GM23338 (cell line): Measurements from ENCODE around the gene EPHB2. TPM values are rescaled to one million over a fixed set of nuclear protein-coding genes. Genes with fewer than 3 reads are reported as not detected.

ENCODE experiments used
- ATAC-seq: fragments of 200-7000 bp; cut with Tn5 transposase; 3 replicates; pipeline ENCODE4 v1.9.1; 2020
- DNase-seq: peaks from one replicate; pipeline ENCODE4 v3.0.0-alpha.2; 2015; ENCODE audit warnings: low spot score
- H2AFZ ChIP-seq: fragments of 200-600 bp; sonication (generic); 2 replicates; pipeline ENCODE4 v1.8.0; 2016; ENCODE audit warnings: antibody characterized with exemption, mild to moderate bottlenecking, moderate library complexity
- H3F3A ChIP-seq: fragments of 200-600 bp; sonication (generic); replicated peaks from 2 replicates; pipeline ENCODE4 v1.8.0; 2017; ENCODE audit warnings: antibody characterized with exemption, mixed run types, low read depth
- H3K27ac ChIP-seq: fragments of 200-600 bp; sonication (generic); 2 replicates; pipeline ENCODE4 v1.6.1; 2016; ENCODE audit warnings: low read depth
- H3K27me3 ChIP-seq: fragments of 200-600 bp; sonication (generic); 2 replicates; pipeline ENCODE4 v1.8.0; 2016; ENCODE audit warnings: mild to moderate bottlenecking, mixed run types, moderate library complexity; ENCODE audit not compliant: insufficient read depth
- H3K36me3 ChIP-seq: fragments of 200-600 bp; sonication (generic); 2 replicates; pipeline ENCODE4 v1.8.0; 2016; ENCODE audit warnings: mild to moderate bottlenecking; ENCODE audit not compliant: insufficient read depth
- H3K4me1 ChIP-seq: fragments of 200-600 bp; sonication (generic); 2 replicates; pipeline ENCODE4 v1.8.0; 2016; ENCODE audit warnings: mild to moderate bottlenecking, moderate library complexity; ENCODE audit not compliant: insufficient read depth
- H3K4me2 ChIP-seq: fragments of 200-600 bp; sonication (generic); 2 replicates; pipeline ENCODE4 v1.7.1; 2017; ENCODE audit warnings: mixed run types
- H3K4me3 ChIP-seq: fragments of 200-600 bp; sonication (generic); 2 replicates; pipeline ENCODE4 v1.6.1; 2016; ENCODE audit warnings: mixed run types
- H3K79me2 ChIP-seq: fragments of 200-600 bp; sonication (generic); replicated peaks from 2 replicates; pipeline ENCODE4 v1.8.0; 2017; ENCODE audit warnings: mild to moderate bottlenecking; ENCODE audit not compliant: insufficient read depth
- H3K9me2 ChIP-seq: fragments of 200-600 bp; sonication (generic); 2 replicates; pipeline ENCODE4 v1.8.0; 2017; ENCODE audit not compliant: insufficient read depth
- H4K20me1 ChIP-seq: fragments of 200-600 bp; sonication (generic); replicated peaks from 2 replicates; pipeline ENCODE4 v1.8.0; 2017; ENCODE audit warnings: mild to moderate bottlenecking; ENCODE audit not compliant: insufficient read depth
- H3K27ac Mint-ChIP-seq: 2 replicates; pipeline ENCODE4 v1.8.0; 2020; ENCODE audit warnings: inconsistent platforms, mild to moderate bottlenecking, moderate library complexity, mixed read lengths
- H3K27me3 Mint-ChIP-seq: 3 replicates; pipeline ENCODE4 v1.8.0; 2022; ENCODE audit warnings: low read depth, mild to moderate bottlenecking, moderate library complexity, mixed read lengths, inconsistent platforms; ENCODE audit not compliant: insufficient read depth, poor library complexity
- H3K36me3 Mint-ChIP-seq: 3 replicates; pipeline ENCODE4 v1.8.0; 2021; ENCODE audit warnings: low read depth, mild to moderate bottlenecking, inconsistent platforms, moderate library complexity, mixed read lengths
- H3K4me1 Mint-ChIP-seq: 3 replicates; pipeline ENCODE4 v1.8.0; 2020; ENCODE audit warnings: mild to moderate bottlenecking, inconsistent platforms, mixed read lengths
- H3K4me3 Mint-ChIP-seq: 3 replicates; pipeline ENCODE4 v1.8.0; 2021; ENCODE audit warnings: moderate library complexity, mild to moderate bottlenecking, inconsistent platforms, mixed read lengths
- H3K9me3 Mint-ChIP-seq: 3 replicates; pipeline ENCODE4 v1.8.0; 2020; ENCODE audit warnings: moderate library complexity, mild to moderate bottlenecking, inconsistent platforms, mixed read lengths
- EZH2 ChIP-seq: fragments of 200-600 bp; sonication (generic); IDR thresholded peaks from one replicate; pipeline ENCODE4 v1.8.0; 2017; ENCODE audit warnings: antibody characterized with exemption, mild to moderate bottlenecking, low read depth; ENCODE audit not compliant: unreplicated experiment
- EZH2phosphoT487 ChIP-seq: fragments of 200-600 bp; sonication (generic); IDR thresholded peaks from one replicate; pipeline ENCODE4 v1.8.1; 2018; ENCODE audit warnings: antibody characterized with exemption; ENCODE audit not compliant: unreplicated experiment
- JUNB ChIP-seq: IDR thresholded peaks from one replicate; pipeline ENCODE4 v1.6.1; 2016; ENCODE audit warnings: antibody characterized with exemption; ENCODE audit not compliant: unreplicated experiment
- STAT1 ChIP-seq: IDR thresholded peaks from one replicate; pipeline ENCODE4 v1.6.1; 2016; ENCODE audit warnings: antibody characterized with exemption; ENCODE audit not compliant: unreplicated experiment
- ZNF331 ChIP-seq: fragments of 250-450 bp; sonication (Bioruptor Pico); IDR thresholded peaks from 2 replicates; pipeline ENCODE4 v1.5.0; 2020; ENCODE audit warnings: low read depth, mild to moderate bottlenecking, moderate library complexity
- polyA plus RNA-seq: library from polyadenylated mRNA; unstranded; fragments of >200 nt; fragmentation: Nextera tagmentation; extraction: Ambion mirVana; gene quantifications from 2 replicates; pipeline ENCODE4 v1.2.1, GENCODE V29; 2016
- total RNA-seq: library from RNA; depleted of rRNA; stranded (reverse); fragments of >200 nt; shearing (Covaris generic); gene quantifications from 2 replicates; pipeline ENCODE4 v1.2.3, GENCODE V29; 2014
- TF ChIP-seq, protein P1 (sequence below): IDR thresholded peaks from one replicate; pipeline ENCODE4 v1.6.1; 2018; ENCODE audit warnings: antibody characterized with exemption; ENCODE audit not compliant: unreplicated experiment
- TF ChIP-seq, protein P2 (sequence below), 2 experiments: fragments of 200-600 bp in 1 of 2; sonication (generic) in 1 of 2; conservative IDR thresholded peaks; 2 replicates each; pipeline versions ENCODE4 v1.5.1 to v1.6.1; 2016 to 2017; ENCODE audit warnings: antibody characterized with exemption in 2 of 2, low read depth in 2 of 2, mild to moderate bottlenecking in 2 of 2, moderate library complexity in 1 of 2
- TF ChIP-seq, protein P3 (sequence below): IDR thresholded peaks from 2 replicates; pipeline ENCODE4 v1.6.1; 2016; ENCODE audit warnings: antibody characterized with exemption

Gene EPHB2
- total and polyA plus RNA-seq, 2 experiments from 2014 or later: 4.1 to 20.1 TPM

GRCh38 chr1:22824975-22825374 lies 114.3 kb downstream of the EPHB2 start:
- H3K9me2 ChIP-seq: no peaks in the 10 kb centered on the region
- no peaks in the 10 kb centered on the region; the same call in 2 of the 3 replicates for H3K9me3 Mint-ChIP-seq
- H3K4me3 ChIP-seq: no peak overlapping the region
- no peaks in the 10 kb centered on the region for H3K27me3 ChIP-seq
- no peak overlapping the region for H2AFZ ChIP-seq
- DNase-seq: no peak
- H3K4me1 Mint-ChIP-seq: peaks cover 40% of the 10 kb centered on the region
- no peaks in the 10 kb centered on the region for H3K36me3 ChIP-seq
- H3K27ac Mint-ChIP-seq: no peak overlapping the region
- no peaks in the 10 kb centered on the region for H3K79me2 ChIP-seq
- no peaks in the 10 kb centered on the region for H3K36me3 Mint-ChIP-seq
- H3K27ac ChIP-seq: no peak overlapping the region
- peaks cover 12% of the 10 kb centered on the region for H3K27me3 Mint-ChIP-seq
- H3K4me2 ChIP-seq: no peak overlapping the region
- no peaks in the 10 kb centered on the region for H4K20me1 ChIP-seq
- TF ChIP-seq STAT1: no peak
- TF ChIP-seq, protein P1, sequence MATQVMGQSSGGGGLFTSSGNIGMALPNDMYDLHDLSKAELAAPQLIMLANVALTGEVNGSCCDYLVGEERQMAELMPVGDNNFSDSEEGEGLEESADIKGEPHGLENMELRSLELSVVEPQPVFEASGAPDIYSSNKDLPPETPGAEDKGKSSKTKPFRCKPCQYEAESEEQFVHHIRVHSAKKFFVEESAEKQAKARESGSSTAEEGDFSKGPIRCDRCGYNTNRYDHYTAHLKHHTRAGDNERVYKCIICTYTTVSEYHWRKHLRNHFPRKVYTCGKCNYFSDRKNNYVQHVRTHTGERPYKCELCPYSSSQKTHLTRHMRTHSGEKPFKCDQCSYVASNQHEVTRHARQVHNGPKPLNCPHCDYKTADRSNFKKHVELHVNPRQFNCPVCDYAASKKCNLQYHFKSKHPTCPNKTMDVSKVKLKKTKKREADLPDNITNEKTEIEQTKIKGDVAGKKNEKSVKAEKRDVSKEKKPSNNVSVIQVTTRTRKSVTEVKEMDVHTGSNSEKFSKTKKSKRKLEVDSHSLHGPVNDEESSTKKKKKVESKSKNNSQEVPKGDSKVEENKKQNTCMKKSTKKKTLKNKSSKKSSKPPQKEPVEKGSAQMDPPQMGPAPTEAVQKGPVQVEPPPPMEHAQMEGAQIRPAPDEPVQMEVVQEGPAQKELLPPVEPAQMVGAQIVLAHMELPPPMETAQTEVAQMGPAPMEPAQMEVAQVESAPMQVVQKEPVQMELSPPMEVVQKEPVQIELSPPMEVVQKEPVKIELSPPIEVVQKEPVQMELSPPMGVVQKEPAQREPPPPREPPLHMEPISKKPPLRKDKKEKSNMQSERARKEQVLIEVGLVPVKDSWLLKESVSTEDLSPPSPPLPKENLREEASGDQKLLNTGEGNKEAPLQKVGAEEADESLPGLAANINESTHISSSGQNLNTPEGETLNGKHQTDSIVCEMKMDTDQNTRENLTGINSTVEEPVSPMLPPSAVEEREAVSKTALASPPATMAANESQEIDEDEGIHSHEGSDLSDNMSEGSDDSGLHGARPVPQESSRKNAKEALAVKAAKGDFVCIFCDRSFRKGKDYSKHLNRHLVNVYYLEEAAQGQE: no peak
- no peak for TF ChIP-seq EZH2
- H3F3A ChIP-seq: no peaks in the 10 kb centered on the region
- no peak overlapping the region for H3K4me3 Mint-ChIP-seq
- H3K4me1 ChIP-seq: peaks cover 24% of the 10 kb centered on the region
- no peak for ATAC-seq

DNA sequence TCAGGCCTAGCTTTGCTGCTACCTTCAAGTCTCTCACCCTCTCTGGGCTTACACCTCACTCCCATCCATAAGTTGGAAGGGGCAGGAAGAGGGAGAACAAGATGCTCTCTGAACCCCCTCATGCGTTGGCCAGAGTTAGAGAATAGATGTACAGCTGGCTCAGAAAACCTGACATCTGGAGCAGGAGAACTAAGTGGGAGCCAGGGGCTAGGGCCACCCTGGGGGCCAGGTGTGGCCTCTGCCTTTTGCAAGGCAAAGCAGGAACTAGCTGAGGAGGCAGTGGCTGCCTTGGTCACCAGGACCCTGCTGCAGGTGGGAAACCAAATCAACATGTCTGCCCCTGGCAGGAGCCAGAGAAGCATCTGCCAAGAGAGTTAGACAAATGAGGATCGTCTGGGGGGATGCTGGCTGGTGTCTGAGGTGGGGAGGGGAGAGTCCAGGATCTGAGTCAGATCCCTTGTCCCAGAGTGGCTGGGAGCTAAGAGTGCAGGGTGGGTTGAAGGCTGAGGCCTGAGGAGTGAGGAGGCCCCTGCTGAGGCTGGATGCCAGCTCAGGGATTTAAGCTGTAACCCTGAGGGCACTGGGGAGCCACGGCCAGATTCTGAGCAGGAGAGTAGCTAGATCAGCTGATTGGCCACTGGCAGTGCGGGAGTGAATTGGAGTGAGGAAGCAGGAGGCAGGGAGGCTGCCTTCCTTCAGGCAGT lies 115.0 kb downstream of the EPHB2 start:
- Histone ChIP-seq H3K9me2 (no peaks in the 10 kb centered on the region), H2AFZ (no peak overlapping the region), H3F3A (no peaks in the 10 kb centered on the region), H3K79me2 (no peaks in the 10 kb centered on the region), H3K4me1 (peaks cover 24% of the 10 kb centered on the region), H3K36me3 (no peaks in the 10 kb centered on the region), H4K20me1 (no peaks in the 10 kb centered on the region), H3K4me3 (no peak overlapping the region), H3K27ac (no peak overlapping the region), H3K4me2 (no peak overlapping the region), H3K27me3 (no peaks in the 10 kb centered on the region)
- DNase-seq (no peak), ATAC-seq (no peak)
- Mint-ChIP-seq H3K4me1 (peaks cover 40% of the 10 kb centered on the region), H3K4me3 (no peak overlapping the region), H3K9me3 (no peaks in the 10 kb centered on the region), H3K36me3 (no peaks in the 10 kb centered on the region), H3K27me3 (peaks cover 13% of the 10 kb centered on the region), H3K27ac (0 out of 2 replicates have a peak overlapping the region, but pooled peaks have one; percentile 72)
- TF ChIP-seq EZH2: no peak
- TF ChIP-seq, protein P2, sequence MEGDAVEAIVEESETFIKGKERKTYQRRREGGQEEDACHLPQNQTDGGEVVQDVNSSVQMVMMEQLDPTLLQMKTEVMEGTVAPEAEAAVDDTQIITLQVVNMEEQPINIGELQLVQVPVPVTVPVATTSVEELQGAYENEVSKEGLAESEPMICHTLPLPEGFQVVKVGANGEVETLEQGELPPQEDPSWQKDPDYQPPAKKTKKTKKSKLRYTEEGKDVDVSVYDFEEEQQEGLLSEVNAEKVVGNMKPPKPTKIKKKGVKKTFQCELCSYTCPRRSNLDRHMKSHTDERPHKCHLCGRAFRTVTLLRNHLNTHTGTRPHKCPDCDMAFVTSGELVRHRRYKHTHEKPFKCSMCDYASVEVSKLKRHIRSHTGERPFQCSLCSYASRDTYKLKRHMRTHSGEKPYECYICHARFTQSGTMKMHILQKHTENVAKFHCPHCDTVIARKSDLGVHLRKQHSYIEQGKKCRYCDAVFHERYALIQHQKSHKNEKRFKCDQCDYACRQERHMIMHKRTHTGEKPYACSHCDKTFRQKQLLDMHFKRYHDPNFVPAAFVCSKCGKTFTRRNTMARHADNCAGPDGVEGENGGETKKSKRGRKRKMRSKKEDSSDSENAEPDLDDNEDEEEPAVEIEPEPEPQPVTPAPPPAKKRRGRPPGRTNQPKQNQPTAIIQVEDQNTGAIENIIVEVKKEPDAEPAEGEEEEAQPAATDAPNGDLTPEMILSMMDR (conservative IDR thresholded peaks at IDR 0.05; ENCODE audit: low read depth in 2 of 2): no peak
- no peak for TF ChIP-seq JUNB
- TF ChIP-seq, protein P3, sequence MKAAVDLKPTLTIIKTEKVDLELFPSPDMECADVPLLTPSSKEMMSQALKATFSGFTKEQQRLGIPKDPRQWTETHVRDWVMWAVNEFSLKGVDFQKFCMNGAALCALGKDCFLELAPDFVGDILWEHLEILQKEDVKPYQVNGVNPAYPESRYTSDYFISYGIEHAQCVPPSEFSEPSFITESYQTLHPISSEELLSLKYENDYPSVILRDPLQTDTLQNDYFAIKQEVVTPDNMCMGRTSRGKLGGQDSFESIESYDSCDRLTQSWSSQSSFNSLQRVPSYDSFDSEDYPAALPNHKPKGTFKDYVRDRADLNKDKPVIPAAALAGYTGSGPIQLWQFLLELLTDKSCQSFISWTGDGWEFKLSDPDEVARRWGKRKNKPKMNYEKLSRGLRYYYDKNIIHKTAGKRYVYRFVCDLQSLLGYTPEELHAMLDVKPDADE: no peak
- TF ChIP-seq EZH2phosphoT487: no peak
- no peak for TF ChIP-seq ZNF331 (CRISPR knock-in tag)
